Neural crest cell (in vitro differentiated cells): ENCODE results near the gene OSBPL1A. TPM values are rescaled to one million over a fixed set of nuclear protein-coding genes. Genes with fewer than 3 reads are reported as not detected.
"Not testable (repeated sequence)": the region's sequence is repeated elsewhere in the genome, so short reads cannot be mapped to it uniquely, and the experiment has no call there.

Experiments
- DNase-seq: peaks from one replicate; pipeline ENCODE4 v3.0.0; 2021; ENCODE audit warnings: low read depth, mixed read lengths, low spot score
- H3K27ac Mint-ChIP-seq: one replicate; pipeline ENCODE4 v1.8.0; 2021; ENCODE audit warnings: mild to moderate bottlenecking, mixed read lengths; ENCODE audit not compliant: unreplicated experiment
- H3K27me3 Mint-ChIP-seq: 2 replicates; pipeline ENCODE4 v1.8.0; 2021; ENCODE audit warnings: low read depth, mild to moderate bottlenecking, mixed read lengths
- H3K36me3 Mint-ChIP-seq: 2 replicates; pipeline ENCODE4 v1.8.0; 2021; ENCODE audit warnings: low read depth, mild to moderate bottlenecking, mixed read lengths
- H3K4me1 Mint-ChIP-seq: 2 replicates; pipeline ENCODE4 v1.8.0; 2021; ENCODE audit warnings: mixed read lengths
- H3K4me3 Mint-ChIP-seq: one replicate; pipeline ENCODE4 v1.8.0; 2021; ENCODE audit warnings: mild to moderate bottlenecking, mixed read lengths
- H3K9me3 Mint-ChIP-seq: 2 replicates; pipeline ENCODE4 v1.8.0; 2021; ENCODE audit warnings: mixed read lengths
- CTCF ChIP-seq: fragments of 200-600 bp; sonication (generic); conservative IDR thresholded peaks from 2 replicates; pipeline ENCODE4 v1.5.0; 2021; ENCODE audit warnings: antibody characterized with exemption, mild to moderate bottlenecking
- total RNA-seq: library from RNA; stranded (reverse); gene quantifications from 2 replicates; pipeline ENCODE4 v1.2.1, GENCODE V29; 2021

Gene OSBPL1A
- total RNA-seq, 1 donor from 2014 or later, result 45.8 TPM

GRCh38 chr18:24364177-24364576, 33.4 kb downstream of the OSBPL1A start:
- H3K4me3 Mint-ChIP-seq, result no peak overlapping the region
- peaks cover 8% of the 10 kb centered on the region for H3K36me3 Mint-ChIP-seq
- H3K9me3 Mint-ChIP-seq, result no peaks in the 10 kb centered on the region
- TF ChIP-seq CTCF, result no peak
- H3K27ac Mint-ChIP-seq, result no peak overlapping the region
- no peak for DNase-seq
- H3K4me1 Mint-ChIP-seq, result peaks cover 7% of the 10 kb centered on the region
- no peaks in the 10 kb centered on the region for H3K27me3 Mint-ChIP-seq

GRCh38 chr18:24362757-24363156, 34.9 kb downstream of the OSBPL1A start:
- Mint-ChIP-seq H3K4me3 (no peak overlapping the region), H3K27ac (no peak overlapping the region)
- no peak for DNase-seq

GRCh38 chr18:24359787-24360530, 37.7 kb downstream of the OSBPL1A start:
- not testable (repeated sequence) for DNase-seq, H3K9me3 Mint-ChIP-seq, H3K4me3 Mint-ChIP-seq, H3K36me3 Mint-ChIP-seq, H3K4me1 Mint-ChIP-seq, H3K27me3 Mint-ChIP-seq
- peak; percentile 87 for TF ChIP-seq CTCF
- peak overlapping the region; percentile 62 for H3K27ac Mint-ChIP-seq

More at GRCh38 chr18:24362757-24363156, 34.9 kb downstream of the OSBPL1A start:
- H3K36me3 Mint-ChIP-seq, result peaks cover 8% of the 10 kb centered on the region
- no peak for TF ChIP-seq CTCF
- no peaks in the 10 kb centered on the region for H3K9me3 Mint-ChIP-seq
- no peaks in the 10 kb centered on the region for H3K27me3 Mint-ChIP-seq
- H3K4me1 Mint-ChIP-seq, result peaks cover 7% of the 10 kb centered on the region

GRCh38 chr18:24354278-24354677, 43.3 kb downstream of the OSBPL1A start:
- Mint-ChIP-seq H3K27ac (no peak overlapping the region), H3K4me3 (no peak overlapping the region), H3K4me1 (no peaks in the 10 kb centered on the region), H3K27me3 (no peaks in the 10 kb centered on the region), H3K9me3 (no peaks in the 10 kb centered on the region), H3K36me3 (peaks cover 11% of the 10 kb centered on the region)
- TF ChIP-seq CTCF, result no peak
- no peak for DNase-seq

GRCh38 chr18:24346254-24346653, 51.4 kb downstream of the OSBPL1A start:
- Mint-ChIP-seq H3K27me3 (no peaks in the 10 kb centered on the region), H3K9me3 (peaks cover 2% of the 10 kb centered on the region), H3K27ac (no peak overlapping the region), H3K4me3 (no peak overlapping the region), H3K4me1 (peaks cover 9% of the 10 kb centered on the region), H3K36me3 (peaks cover 22% of the 10 kb centered on the region)
- no peak for TF ChIP-seq CTCF
- no peak for DNase-seq
